ENCODE data around the gene ZNF446.
A peak's percentile ranks its signal among the peaks of the same experiment; 100 is the strongest.
"Not testable (repeated sequence)": the region's sequence is repeated elsewhere in the genome, so short reads cannot be mapped to it uniquely, and the experiment has no call there.

Gene ZNF446

DNA sequence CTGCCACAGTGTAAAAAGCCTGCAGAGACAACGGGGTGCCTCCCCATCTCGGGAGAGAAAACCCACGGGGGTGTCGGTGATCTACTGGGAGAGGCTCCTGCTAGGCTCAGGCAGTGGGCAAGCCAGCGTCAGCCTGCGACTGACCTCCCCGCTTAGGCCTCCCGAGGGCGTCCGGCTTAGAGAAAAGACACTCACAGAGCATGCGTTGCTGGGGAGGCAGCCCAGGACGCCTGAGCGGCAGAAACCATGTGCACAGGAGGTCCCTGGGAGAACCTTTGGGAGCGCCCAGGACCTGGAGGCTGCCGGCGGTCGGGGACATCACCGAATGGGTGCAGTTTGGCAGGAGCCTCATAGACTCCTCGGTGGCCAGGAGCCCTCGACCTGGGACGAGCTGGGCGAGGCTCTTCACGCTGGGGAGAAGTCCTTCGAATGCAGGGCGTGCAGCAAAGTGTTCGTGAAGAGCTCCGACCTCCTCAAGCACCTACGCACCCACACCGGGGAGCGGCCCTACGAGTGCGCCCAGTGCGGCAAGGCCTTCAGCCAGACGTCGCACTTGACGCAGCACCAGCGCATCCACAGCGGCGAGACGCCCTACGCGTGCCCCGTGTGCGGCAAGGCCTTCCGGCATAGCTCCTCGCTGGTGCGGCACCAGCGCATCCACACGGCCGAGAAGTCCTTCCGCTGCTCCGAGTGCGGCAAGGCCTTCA, 5.2 kb upstream of the ZNF446 start:
- DNase-seq, result not testable (repeated sequence)

DNA sequence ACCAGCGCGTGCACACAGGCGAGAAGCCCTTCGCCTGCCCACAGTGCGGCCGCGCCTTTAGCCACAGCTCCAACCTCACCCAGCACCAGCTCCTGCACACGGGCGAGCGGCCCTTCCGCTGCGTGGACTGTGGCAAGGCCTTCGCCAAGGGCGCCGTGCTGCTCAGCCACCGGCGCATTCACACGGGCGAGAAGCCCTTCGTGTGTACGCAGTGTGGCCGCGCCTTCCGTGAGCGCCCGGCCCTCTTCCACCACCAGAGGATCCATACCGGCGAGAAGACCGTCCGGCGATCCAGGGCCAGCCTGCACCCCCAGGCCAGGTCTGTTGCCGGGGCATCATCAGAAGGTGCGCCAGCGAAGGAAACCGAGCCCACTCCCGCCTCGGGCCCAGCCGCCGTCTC, 4.4 kb upstream of the ZNF446 start:
- no peak for DNase-seq

DNA sequence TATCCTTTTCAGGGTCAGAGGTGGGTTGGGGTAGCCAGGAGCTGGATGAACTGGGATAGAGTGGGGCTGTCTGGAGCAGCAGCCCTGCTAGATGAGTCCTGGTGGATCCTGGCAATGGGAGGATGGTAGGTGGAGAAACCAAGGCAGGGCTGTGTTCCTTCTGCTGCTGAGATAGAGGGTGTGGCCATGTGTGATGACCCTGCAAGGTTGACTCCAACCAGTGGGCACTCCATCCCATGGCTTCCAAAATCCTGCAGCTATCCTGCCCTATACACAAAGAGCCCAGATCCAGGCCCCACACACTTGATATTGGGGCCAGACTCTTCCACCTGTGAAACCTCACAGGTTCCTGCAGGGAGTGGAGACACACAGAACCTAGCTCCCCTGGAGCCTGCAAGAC, 2.4 kb upstream of the ZNF446 start:
- DNase-seq, result no peak

DNA sequence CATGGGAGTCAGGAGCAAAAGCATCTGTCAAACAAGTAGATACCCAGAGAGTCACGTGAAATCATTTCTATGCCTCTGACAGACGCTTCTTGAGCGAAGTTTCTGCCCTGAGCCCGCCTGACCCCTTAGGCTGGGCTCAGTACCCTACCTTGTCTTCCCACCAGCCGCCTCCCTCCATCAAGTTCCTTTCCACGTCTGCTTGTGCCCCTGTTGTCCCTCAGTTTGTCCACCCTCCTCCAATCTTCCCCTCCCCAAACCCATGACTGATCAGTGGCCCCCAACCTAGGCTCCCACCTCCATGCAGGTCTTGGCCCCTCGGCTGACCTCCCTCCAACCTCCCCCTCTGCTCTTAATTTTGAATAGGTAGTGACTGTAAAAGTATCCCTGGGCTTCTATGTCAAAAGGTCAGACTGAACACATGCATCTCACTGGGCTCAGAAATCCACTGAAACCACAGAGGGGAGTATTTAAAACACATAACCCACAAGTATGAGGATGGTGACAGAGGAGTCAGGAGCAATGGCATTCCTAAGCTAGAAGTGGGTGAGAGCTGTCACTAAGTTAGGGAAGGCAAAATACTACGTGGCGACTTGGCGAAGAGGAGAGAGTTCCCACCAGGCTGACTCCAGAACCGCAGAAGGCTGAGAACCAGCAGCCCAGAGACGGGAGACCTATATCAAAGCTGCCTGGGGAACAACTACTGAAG, 1.7 kb upstream of the ZNF446 start:
- no peak for DNase-seq

DNA sequence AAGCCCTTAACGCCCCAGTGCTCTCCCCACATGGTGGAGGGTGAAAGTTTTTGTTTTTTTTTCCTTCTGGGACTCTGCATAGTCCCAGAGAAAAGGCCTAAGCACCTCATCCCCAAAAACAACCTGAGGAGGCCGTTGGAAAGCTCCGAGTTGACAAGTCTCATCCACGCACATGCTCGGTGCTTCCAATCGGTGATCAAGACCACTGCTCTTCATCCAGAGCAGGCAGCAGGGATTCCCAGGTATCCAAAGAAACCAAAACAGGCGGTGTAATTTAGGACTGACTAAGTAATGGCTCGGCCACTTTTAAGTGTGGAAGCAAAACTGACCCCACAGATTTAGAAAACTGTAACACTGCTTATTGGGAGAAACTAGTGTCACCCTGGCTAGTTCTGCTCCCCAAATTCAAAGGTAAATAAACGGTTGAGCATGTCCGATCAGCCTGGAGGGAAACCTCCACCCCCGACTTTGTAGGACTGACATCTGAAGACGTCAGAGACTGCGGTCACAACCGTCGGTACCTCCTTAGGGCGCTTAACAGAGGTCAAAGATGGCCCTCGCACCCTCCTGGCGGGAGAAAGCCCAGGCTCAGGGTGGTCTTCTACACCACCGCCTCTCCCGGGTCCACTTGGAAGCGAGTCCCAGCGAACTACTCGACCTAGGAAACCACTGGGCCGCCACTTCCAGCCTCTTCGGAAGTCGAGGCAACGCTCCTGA, 997 bp upstream of the ZNF446 start:
- no peak for DNase-seq

DNA sequence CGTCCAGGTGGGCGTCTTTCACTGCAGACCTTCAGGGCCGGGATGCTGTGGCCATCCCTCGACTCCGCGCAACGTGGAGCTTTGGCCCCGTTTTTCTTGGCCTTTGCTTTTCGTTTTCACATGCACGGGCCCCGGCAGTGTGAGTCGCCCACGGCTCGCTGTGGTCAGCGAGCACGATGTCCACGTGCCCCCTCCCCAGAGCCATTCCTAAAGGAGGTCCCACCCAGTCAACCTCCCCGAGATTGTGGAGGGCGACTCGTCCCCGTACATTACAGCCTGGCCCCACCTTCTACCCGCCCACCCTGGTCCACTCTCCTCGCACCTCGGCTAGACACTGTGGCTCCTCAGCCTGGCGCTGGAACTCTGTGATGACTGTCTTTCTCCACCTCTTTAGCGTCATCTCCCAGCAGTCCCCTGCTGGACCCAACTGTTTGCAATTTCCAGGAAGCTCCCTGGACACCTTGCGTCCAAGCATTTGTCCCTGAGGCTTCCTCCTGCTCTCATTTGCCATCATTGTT, 405 bp downstream of the ZNF446 start:
- no peak for DNase-seq

DNA sequence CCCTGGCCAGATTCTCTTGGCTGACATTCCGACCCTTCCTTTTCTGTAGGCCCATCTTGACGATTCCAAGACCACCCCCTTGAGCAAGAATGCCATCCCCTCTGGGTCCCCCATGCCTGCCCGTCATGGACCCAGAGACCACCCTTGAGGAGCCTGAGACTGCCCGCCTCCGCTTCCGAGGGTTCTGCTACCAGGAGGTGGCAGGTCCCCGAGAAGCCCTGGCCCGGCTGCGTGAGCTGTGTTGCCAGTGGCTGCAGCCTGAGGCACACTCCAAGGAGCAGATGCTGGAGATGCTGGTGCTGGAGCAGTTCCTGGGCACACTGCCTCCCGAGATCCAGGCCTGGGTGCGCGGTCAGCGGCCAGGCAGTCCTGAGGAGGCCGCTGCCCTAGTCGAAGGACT, 978 bp downstream of the ZNF446 start:
- no peak for DNase-seq

DNA sequence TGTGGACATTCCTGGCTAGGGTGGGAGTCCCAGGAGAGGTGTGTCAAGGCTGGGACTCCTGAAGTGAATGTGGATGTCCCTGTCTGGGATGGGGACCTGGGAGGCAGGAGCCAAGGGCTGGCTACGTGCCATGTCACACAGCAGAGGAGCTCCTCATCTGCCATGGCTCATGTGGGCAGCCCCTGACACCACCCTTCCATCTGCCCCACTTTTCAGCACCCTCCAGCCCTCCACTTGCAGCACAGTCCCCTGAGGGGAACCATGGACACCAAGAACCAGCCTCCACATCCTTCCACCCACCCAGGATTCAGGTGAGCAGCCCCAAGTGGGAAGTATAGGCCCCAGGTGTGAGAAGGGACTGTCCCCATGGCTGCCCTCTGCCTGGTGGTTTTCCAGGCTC, 1.7 kb downstream of the ZNF446 start:
- no peak for DNase-seq

DNA sequence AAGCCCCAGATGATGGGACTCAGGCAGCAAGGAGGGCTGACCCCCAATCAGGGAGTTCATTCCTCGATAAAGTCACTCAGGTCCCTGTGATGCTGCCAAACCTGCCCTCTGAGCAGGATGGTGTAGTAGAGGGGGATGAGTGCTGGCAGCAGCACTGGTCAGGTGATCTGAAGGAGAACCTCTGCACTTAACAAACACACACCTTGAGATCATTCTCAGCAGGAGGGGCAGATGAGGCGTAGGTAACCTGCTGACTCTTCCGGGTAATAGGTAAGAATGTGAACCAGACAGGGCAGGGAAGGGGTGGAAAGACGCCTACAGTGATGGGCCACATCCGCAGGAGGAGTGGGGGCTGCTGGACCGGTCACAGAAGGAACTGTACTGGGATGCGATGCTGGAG, 3.2 kb downstream of the ZNF446 start:
- no peak for DNase-seq

DNA sequence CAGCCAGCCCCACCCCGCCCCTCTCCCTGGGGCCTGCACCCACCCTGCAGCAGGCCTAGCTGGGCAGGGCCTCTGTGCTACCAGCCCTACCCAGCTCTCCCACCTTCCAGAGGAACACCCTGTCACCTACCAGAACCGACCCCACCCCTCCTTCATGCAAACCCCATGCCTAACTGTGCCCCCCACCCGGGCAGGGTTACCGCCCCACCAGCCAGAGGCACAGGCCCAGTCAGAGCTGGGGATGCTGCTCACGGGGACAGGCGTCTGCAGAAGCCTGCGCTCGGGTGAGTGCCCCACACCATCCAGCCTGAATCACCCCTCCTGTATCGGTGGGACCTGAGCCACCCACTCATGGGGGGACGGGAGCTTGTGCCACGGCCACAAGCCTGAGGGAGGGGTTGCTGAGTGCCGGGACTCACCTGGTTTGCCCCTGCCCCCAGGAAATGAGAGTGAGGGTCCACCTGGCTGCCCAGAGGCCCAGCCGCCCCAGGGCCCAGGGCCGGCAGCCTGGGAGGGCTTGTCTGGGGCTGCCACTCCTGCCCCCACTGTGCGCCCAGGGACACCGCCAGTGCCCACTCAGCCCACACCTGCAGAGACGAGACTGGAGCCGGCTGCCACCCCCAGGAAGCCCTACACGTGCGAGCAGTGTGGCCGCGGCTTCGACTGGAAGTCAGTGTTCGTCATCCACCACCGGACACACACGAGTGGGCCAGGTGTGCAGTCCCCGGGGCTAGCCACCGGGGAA, 3.8 kb downstream of the ZNF446 start:
- no peak for DNase-seq

DNA sequence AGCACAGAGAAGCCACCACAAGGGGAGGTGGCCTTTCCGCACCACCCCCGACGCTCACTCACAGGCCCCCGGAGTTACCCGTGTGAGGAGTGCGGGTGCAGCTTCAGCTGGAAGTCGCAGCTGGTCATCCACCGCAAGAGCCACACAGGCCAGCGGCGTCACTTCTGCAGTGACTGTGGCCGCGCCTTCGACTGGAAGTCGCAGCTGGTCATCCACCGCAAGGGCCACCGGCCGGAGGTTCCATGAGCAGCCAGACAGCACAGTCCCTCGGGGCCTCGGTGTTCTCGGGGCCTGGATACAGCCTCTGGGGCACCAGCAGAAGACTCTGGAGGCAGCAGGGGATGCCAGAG, 4.3 kb downstream of the ZNF446 start:
- no peak for DNase-seq

DNA sequence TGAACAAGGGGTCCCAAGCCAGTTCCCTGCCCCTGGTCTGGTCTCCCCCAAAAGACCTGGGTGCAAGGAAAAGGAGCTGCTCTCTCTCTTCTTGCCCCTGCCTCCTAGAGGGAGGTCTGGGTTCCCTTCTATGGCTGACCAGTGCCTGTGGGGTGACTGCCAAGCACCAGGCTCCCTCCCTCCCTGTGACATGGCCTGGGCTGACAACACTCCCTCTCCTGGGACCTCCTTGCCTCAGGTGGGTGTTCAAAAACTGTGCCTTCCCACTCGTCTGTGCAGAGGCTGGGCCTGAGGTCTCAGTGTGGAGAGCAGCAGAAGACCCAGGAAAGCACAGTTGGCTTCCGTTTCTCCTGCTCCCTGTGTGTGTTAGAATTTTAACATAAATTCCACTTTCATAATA, 4.7 kb downstream of the ZNF446 start:
- DNase-seq, result no peak

DNA sequence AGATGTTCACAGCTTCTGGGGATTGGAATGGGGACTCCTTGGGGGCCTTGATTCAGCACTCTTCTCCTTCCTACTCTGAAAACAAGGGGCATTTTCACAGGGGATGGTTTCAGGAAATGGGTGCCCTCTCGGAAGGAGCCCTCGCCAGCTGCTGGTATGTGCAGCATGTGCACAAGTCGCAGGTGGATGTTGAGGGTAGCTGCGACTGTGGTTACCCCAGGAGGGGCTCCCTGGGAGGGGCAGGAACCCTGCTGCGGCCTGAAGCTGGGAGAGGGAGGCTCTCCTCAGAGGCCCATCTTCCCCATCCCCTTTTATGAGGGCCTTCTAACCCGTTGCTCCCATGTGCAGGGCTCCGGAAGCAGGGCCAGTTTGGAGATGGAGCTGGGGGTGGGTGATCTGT, 6.2 kb downstream of the ZNF446 start:
- no peak for DNase-seq

DNA sequence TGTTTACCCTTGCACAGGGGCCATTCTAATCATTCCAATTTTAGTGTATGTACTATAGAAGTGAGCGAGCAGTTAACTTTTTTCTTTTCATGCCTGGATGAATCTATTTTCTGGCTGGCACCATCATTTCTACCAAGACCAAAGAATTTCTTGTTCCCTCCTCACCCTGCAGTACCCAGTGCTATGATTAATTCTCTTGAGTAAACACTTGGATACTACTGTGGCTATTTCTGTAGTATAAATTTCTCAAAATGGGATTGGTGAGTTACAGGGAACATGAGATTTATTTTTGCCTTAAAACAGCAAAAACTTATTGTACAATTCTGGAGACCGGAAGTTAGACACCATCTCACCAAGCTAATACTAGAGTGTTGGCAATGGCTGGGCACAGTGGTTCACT, 7.6 kb downstream of the ZNF446 start:
- no peak for DNase-seq

DNA sequence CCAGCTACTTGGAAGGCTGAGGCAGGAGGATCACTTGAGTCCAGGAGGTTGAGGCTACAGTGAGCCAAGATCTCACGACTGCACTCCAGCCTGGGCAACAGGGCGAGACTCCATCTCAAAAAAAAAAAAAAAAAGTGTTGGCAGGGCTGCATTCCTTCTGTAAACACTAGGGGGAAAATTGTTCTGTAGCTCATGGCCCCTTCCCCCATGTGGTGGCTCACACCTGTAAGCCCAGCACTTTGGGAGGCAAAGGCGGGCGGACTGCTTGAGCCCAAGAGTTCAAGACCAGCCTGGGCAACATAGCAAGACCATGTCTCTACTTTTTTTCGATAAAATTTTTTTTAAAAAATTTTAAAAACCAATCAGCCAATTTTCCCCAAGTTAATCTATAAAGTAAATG, 8.2 kb downstream of the ZNF446 start:
- not testable (repeated sequence) for DNase-seq

DNA sequence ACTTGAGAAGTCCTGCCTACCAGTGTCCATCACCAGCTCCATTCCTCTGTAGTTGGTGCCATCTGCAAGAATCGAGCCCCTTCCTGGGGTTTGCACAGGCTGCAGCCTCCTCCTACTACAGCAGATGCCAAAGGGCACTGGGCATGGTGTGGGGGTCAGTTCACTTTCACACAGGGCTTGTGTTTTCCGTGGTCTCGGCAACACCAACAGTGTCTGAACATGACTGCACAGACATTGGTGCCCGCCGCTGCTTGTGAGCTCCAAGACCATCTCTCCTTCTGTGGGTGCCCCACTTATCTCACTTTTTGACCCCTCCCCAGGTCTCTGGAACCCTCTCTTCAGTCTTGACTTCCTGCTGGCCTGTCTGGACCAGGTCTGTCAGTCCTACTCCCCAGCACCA, 15.2 kb downstream of the ZNF446 start:
- no peak for DNase-seq

DNA sequence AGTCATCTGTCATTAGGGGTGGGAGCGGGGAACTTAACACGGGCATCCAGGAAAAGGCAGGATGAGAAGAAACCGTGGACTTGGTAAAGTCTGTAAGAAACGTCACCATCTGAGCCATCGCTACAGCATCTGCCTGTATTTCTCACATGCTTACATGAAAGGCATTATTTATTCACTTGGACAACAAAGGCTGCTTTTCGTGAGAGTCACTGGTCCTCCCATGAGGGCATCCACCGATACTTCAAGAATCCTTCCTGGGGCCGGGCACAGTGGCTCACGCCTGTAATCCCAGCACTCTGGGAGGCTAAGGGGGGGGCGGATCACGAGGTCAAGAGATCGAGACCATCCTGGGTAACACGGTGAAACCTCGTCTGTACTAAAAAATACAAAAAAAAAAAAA, 16.1 kb downstream of the ZNF446 start:
- no peak for DNase-seq

DNA sequence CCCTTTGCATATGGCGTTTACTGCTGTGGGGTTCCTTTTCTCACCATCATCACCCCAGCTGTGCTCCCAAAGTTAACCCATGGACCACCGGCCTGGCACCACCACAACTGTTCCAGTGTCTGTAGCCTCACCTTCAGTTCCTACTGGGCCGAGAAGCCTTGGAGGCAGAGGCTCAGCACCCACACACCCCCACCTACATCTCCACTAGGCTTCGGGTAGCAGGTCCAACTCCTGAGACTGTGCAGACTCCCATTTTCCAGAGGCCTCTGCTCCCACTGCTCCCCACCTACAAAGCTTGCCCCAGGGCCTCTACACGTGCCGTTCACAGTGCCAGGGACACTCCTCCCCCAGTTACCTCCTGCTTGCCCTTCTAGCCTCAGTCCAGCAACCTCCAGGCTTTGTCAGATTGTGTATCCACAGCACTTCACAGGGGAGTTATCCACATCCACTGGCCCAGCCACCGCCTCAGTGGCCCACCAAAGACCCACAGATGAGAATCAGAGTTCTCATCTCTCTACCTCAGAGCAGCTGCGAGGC, 21.6 kb downstream of the ZNF446 start:
- no peak for DNase-seq

DNA sequence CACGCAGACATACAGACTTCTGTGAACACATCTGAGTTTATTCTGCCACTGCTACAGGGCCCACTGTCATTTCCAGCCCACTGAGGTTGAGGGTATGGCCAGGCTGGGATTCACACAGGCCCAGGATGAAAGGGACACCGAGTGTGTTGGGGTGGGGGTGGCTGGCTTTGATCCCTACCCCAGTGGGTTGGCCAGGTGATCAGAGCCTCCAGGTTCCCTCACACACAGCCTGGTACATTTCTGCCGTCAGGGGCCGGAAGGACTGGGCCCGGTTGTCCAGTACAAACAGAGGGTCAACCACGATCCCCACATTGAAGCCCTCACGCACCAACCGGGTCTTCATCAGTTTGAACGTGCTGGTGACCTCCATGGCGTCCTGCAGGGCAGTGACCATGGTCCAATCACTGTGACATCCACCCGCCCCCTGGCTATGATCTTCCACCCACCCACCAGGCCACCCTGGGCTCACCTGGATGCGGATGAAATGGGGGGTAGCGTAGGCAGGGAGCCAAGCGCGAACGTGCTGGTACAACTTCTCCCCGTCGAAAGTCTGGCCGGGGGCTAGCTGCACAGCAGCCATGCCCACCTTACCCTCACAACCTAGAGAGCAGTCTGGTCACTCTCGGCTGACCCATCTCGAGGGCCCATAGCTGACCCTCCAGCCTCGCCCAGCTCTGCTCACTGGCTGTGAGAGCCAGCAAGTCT, 22.3 kb downstream of the ZNF446 start:
- no peak for DNase-seq

DNA sequence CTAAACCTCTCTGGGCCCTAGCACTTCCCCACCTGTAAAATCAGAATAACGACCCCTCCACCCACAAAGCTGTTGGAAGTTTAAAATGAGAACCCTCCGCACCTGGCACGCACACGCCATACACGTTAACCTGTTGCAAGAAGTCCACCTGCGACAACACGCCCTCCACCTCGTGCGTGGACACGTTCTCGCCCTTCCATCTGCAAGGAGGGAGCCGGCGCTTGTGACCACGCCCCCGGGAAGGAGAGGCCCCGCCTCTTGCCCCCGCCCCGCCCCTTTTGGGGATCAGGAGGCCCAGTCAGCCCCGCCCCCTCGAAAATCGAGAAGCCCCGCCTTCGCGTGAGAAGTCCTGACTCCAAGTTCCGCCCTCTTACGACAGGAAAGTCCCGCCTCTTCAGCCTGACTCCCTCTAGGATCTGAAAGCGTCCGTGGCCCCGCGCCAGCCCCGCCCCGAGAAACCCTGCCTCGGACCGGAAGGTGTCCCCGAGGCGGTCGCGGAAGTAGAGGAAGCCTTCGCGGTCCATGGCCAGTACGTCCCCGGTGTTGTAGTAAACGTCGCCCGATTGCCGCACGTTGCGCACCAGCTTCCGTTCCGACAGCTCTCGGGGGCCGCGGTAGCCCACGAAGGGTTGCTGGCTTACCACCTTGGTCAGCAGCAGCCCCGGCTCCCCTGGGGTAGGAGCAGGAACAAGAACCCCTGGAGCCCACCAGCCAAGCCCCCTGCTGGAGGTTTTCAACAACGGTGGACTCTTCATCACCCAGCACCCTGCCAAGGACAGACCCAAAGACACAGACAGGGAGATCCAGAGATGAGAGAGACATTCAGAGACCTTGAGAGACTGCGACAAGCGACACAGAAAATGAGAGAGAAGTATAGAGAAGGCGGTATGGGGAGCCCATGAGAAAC, 23.1 kb downstream of the ZNF446 start:
- peak; percentile 93 for DNase-seq

DNA sequence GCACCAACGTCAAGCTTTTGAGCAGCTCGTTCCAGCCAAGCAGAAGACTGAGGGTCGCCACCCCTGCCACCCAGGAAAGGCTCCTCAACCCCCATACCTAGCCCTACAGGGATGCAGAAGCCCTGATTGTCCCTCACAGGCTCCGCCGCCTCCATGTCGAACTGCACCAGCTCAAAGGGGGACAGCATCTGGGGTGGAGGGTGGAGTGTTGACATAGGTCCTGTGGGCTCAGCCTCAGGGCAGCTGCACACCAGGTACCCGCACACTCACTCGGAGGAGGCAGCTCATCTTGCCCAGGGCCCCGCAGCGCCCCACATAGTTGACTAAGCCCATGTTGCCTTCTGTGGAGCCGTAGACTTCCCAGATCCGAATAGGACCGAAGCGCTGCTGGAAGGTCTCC, 24.1 kb downstream of the ZNF446 start:
- DNase-seq, result no peak

All from activated gamma-delta T cell treated with Interleukin-2 at 50 U/mL for 16 hours (primary cell).